Panc1 (cell line): ENCODE data around the gene YBX3. TPM values are rescaled to one million over a fixed set of nuclear protein-coding genes. Genes with fewer than 3 reads are reported as not detected.

Experiments used
- ATAC-seq: fragments of 200-7000 bp; cut with Tn5 transposase; 2 replicates; pipeline ENCODE4 v1.9.1; 2020; ENCODE audit warnings: mild to moderate bottlenecking, moderate library complexity
- BruUV-seq: library from RNA; stranded (reverse); fragments of 400-500 nt; replicated peaks from 2 replicates; lab custom pipeline; 2021; lab: Mats Ljungman, UMichigan
- CTCF ChIA-PET: fragments of 300-600 bp; sonication (Branson Sonifier 250); formaldehyde crosslinking; loops from one replicate; lab custom pipeline; 2022; ENCODE audit warnings: antibody characterized with exemption; lab: Charles Lee
- POLR2A ChIA-PET: fragments of 300-600 bp; sonication (Branson Sonifier 250); formaldehyde crosslinking; loops from one replicate; lab custom pipeline; 2022; ENCODE audit warnings: antibody characterized with exemption; lab: Charles Lee
- DNase-seq: peaks from one replicate; pipeline ENCODE4 v3.0.0-alpha.2; 2010; ENCODE audit warnings: low read depth, low spot score
- H3K27ac ChIP-seq: 2 replicates; pipeline ENCODE4 v1.5.1; 2011; ENCODE audit warnings: mild to moderate bottlenecking, low read length, inconsistent platforms
- H3K27me3 ChIP-seq: fragments of 200-500 bp; sonication (Bioruptor generic); 2 replicates; pipeline ENCODE4 v1.6.0; 2014; ENCODE audit warnings: low read length, inconsistent platforms; ENCODE audit not compliant: control insufficient read depth, insufficient read depth
- H3K36me3 ChIP-seq: fragments of 200-500 bp; sonication (Bioruptor generic); 2 replicates; pipeline ENCODE4 v1.5.1; 2014; ENCODE audit warnings: inconsistent platforms, mild to moderate bottlenecking, low read length, moderate library complexity; ENCODE audit not compliant: control insufficient read depth, insufficient read depth
- H3K4me1 ChIP-seq: 2 replicates; pipeline ENCODE4 v1.5.1; 2011; ENCODE audit warnings: inconsistent platforms, mild to moderate bottlenecking, low read length, moderate library complexity; ENCODE audit not compliant: control insufficient read depth, insufficient read depth
- H3K4me3 ChIP-seq, 2 experiments: 2 replicates each; pipeline ENCODE4 v1.5.1; 2011 to 2012; ENCODE audit warnings: low read depth in 2 of 2, low read length in 2 of 2, mild to moderate bottlenecking in 2 of 2, inconsistent platforms in 1 of 2, moderate library complexity in 1 of 2
- H3K9me3 ChIP-seq: fragments of 200-500 bp; sonication (Bioruptor generic); 2 replicates; pipeline ENCODE4 v1.5.1; 2014; ENCODE audit warnings: low read depth, mild to moderate bottlenecking, inconsistent platforms, low read length, moderate library complexity; ENCODE audit not compliant: control insufficient read depth, insufficient read depth
- POLR2AphosphoS5 ChIP-seq: IDR thresholded peaks from 2 replicates; pipeline ENCODE4 v1.6.1; 2012; ENCODE audit warnings: mild to moderate bottlenecking, low read depth, low read length, moderate library complexity
- SIN3A ChIP-seq: IDR thresholded peaks from 2 replicates; pipeline ENCODE4 v1.6.1; 2012; ENCODE audit warnings: low read depth, mild to moderate bottlenecking, low read length, moderate library complexity, borderline replicate concordance; ENCODE audit not compliant: insufficient read depth
- TCF7L2 ChIP-seq: IDR thresholded peaks from 2 replicates; pipeline ENCODE4 v1.6.1; 2011; ENCODE audit warnings: mild to moderate bottlenecking, low read depth, low read length, inconsistent platforms
- in situ Hi-C: cut with HindIII; loops from 2 replicates; pipeline ENCODE4 v1.10.0; 2016; ENCODE audit warnings: low sequenced_read_pairs, low pct_unique_long_range_greater_than_20kb
- intact Hi-C: fragments of 100-400 bp; cut with micrococcal nuclease; formaldehyde crosslinking; loops from one replicate; pipeline ENCODE4 v1.10.0; 2022; ENCODE audit not compliant: unreplicated experiment
- total RNA-seq: library from RNA; stranded (reverse); gene quantifications from one replicate; pipeline ENCODE4 v1.2.1, GENCODE V29; 2021; ENCODE audit not compliant: unreplicated experiment
- TF ChIP-seq, protein P1 (sequence below), 2 experiments: IDR thresholded peaks; 2 replicates each; pipeline ENCODE4 v1.6.1; 2011 to 2012; ENCODE audit warnings: low read depth in 2 of 2, control low read depth in 1 of 2, low read length in 1 of 2, mild to moderate bottlenecking in 1 of 2, moderate library complexity in 1 of 2; ENCODE audit not compliant: insufficient read depth in 1 of 2
- TF ChIP-seq, protein P2 (sequence below): fragments of 450-650 bp; IDR thresholded peaks from 2 replicates; pipeline ENCODE4 v1.5.1; 2017; ENCODE audit warnings: mild to moderate bottlenecking

Gene YBX3
- total RNA-seq, 1 experiment from 2014 or later = 155 TPM

DNA sequence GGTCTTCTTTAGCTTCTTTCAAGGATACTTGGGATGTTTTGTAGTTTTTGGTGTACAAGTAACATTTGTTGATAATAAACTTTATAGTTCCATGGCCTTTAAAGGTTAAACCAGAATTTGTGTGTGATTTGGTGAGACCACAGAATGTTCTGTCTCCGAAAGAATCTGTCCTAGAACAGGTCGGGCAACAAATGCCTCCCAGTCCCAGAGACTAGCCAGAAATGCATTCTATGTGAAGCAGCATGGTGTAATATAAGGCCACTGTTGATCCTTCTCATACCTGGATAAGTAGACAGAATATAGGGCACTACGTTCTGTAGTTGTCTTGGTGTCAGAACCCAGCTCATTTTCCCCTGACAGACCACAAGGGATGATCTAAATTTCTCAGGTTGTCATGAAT lies 59.3 kb downstream of the YBX3 start:
- Histone ChIP-seq H3K27ac (no peak overlapping the region), H3K27me3 (no peaks in the 10 kb centered on the region), H3K4me1 (no peaks in the 10 kb centered on the region), H3K36me3 (no peaks in the 10 kb centered on the region), H3K9me3 (no peaks in the 10 kb centered on the region), H3K4me3 (no peak overlapping the region)
- in situ Hi-C loops (no loop called here), intact Hi-C loops (no loop called here)
- no peak for TF ChIP-seq TCF7L2
- TF ChIP-seq SIN3A = no peak
- TF ChIP-seq, protein P1, sequence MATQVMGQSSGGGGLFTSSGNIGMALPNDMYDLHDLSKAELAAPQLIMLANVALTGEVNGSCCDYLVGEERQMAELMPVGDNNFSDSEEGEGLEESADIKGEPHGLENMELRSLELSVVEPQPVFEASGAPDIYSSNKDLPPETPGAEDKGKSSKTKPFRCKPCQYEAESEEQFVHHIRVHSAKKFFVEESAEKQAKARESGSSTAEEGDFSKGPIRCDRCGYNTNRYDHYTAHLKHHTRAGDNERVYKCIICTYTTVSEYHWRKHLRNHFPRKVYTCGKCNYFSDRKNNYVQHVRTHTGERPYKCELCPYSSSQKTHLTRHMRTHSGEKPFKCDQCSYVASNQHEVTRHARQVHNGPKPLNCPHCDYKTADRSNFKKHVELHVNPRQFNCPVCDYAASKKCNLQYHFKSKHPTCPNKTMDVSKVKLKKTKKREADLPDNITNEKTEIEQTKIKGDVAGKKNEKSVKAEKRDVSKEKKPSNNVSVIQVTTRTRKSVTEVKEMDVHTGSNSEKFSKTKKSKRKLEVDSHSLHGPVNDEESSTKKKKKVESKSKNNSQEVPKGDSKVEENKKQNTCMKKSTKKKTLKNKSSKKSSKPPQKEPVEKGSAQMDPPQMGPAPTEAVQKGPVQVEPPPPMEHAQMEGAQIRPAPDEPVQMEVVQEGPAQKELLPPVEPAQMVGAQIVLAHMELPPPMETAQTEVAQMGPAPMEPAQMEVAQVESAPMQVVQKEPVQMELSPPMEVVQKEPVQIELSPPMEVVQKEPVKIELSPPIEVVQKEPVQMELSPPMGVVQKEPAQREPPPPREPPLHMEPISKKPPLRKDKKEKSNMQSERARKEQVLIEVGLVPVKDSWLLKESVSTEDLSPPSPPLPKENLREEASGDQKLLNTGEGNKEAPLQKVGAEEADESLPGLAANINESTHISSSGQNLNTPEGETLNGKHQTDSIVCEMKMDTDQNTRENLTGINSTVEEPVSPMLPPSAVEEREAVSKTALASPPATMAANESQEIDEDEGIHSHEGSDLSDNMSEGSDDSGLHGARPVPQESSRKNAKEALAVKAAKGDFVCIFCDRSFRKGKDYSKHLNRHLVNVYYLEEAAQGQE (IDR thresholded peaks at IDR 0.05; ENCODE audit: insufficient read depth in 1 of 2, low read depth in 2 of 2, low read length in 1 of 2) = no peak
- TF ChIP-seq POLR2AphosphoS5 = no peak
- TF ChIP-seq, protein P2, sequence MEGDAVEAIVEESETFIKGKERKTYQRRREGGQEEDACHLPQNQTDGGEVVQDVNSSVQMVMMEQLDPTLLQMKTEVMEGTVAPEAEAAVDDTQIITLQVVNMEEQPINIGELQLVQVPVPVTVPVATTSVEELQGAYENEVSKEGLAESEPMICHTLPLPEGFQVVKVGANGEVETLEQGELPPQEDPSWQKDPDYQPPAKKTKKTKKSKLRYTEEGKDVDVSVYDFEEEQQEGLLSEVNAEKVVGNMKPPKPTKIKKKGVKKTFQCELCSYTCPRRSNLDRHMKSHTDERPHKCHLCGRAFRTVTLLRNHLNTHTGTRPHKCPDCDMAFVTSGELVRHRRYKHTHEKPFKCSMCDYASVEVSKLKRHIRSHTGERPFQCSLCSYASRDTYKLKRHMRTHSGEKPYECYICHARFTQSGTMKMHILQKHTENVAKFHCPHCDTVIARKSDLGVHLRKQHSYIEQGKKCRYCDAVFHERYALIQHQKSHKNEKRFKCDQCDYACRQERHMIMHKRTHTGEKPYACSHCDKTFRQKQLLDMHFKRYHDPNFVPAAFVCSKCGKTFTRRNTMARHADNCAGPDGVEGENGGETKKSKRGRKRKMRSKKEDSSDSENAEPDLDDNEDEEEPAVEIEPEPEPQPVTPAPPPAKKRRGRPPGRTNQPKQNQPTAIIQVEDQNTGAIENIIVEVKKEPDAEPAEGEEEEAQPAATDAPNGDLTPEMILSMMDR = no peak
- DNase-seq (no peak), ATAC-seq (no peak)
- ChIA-PET CTCF (no interaction called here), POLR2A (no interaction called here)
- no TSS peak for BruUV-seq

DNA sequence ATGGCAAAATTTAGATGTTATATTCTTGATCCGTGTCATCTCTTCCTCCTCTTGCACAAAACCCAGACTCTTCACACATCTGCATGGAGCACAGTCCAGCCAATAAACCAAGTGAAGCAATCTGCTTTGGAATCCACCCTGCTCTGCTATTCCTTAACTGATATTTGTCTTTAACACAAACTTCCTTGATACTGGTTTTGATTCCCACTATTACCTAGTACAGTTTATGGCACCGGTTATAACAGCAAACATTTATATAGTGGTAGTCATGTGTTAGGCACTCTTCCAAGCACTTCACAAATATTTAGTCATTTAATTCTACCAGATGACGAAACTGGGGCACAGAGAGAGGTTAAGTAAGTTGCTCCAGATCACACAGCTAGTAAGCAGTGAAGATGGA lies 61.8 kb downstream of the YBX3 start:
- no peaks in the 10 kb centered on the region; the same call in 1 of the 2 replicates for H3K9me3 ChIP-seq

More for the DNA sequence above, 61.8 kb downstream of the YBX3 start:
- TF ChIP-seq TCF7L2 = no peak
- TF ChIP-seq, protein P2 = no peak
- no peak for TF ChIP-seq POLR2AphosphoS5
- TF ChIP-seq, protein P1 (IDR thresholded peaks at IDR 0.05; ENCODE audit: insufficient read depth in 1 of 2, low read depth in 2 of 2, low read length in 1 of 2) = no peak
- TF ChIP-seq SIN3A = no peak
- in situ Hi-C loops = no loop called here
- intact Hi-C loops = no loop called here
- H3K27ac ChIP-seq = no peak overlapping the region
- no peaks in the 10 kb centered on the region for H3K27me3 ChIP-seq
- no peaks in the 10 kb centered on the region for H3K4me1 ChIP-seq
- no peaks in the 10 kb centered on the region for H3K36me3 ChIP-seq
- no TSS peak for BruUV-seq
- ChIA-PET POLR2A (no interaction called here), CTCF (no interaction called here)
- no peak for DNase-seq
- ATAC-seq = no peak
- H3K4me3 ChIP-seq = no peak overlapping the region
